Calu3 (cell line): ENCODE results near the gene JSRP1. TPM values are rescaled to one million over a fixed set of nuclear protein-coding genes. Genes with fewer than 3 reads are reported as not detected.

Source experiments
- BruUV-seq: library from RNA; stranded (reverse); fragments of 400-500 nt; replicated peaks from 2 replicates; lab custom pipeline; 2021; lab: Mats Ljungman, UMichigan
- CTCF ChIA-PET: fragments of 300-600 bp; sonication (Branson Sonifier 250); formaldehyde crosslinking; loops from one replicate; lab custom pipeline; 2022; ENCODE audit warnings: antibody characterized with exemption; lab: Charles Lee
- DNase-seq: peaks from one replicate; pipeline ENCODE4 v3.0.0; 2022
- H3K27ac Mint-ChIP-seq: one replicate; pipeline ENCODE4 v1.8.0; 2022; ENCODE audit warnings: mixed read lengths; ENCODE audit not compliant: unreplicated experiment
- H3K27me3 Mint-ChIP-seq: one replicate; pipeline ENCODE4 v1.8.0; 2022; ENCODE audit warnings: mixed read lengths; ENCODE audit not compliant: unreplicated experiment
- H3K36me3 Mint-ChIP-seq: one replicate; pipeline ENCODE4 v1.8.0; 2022; ENCODE audit warnings: mild to moderate bottlenecking, moderate library complexity, mixed read lengths; ENCODE audit not compliant: insufficient read depth, unreplicated experiment
- H3K4me1 Mint-ChIP-seq: one replicate; pipeline ENCODE4 v1.8.0; 2022; ENCODE audit warnings: mild to moderate bottlenecking, low read depth, mixed read lengths; ENCODE audit not compliant: unreplicated experiment
- H3K4me3 Mint-ChIP-seq: one replicate; pipeline ENCODE4 v1.8.0; 2022; ENCODE audit warnings: mild to moderate bottlenecking, low read depth, moderate library complexity, mixed read lengths; ENCODE audit not compliant: unreplicated experiment
- H3K9me3 Mint-ChIP-seq: one replicate; pipeline ENCODE4 v1.8.0; 2022; ENCODE audit warnings: low read depth, mixed read lengths; ENCODE audit not compliant: unreplicated experiment
- intact Hi-C: fragments of 100-400 bp; cut with micrococcal nuclease; formaldehyde crosslinking; loops from one replicate; pipeline ENCODE4 v1.10.0; 2022; ENCODE audit not compliant: unreplicated experiment
- total RNA-seq: library from RNA; stranded (reverse); gene quantifications from 2 replicates; pipeline ENCODE4 v1.2.3, GENCODE V29; 2022
- TF ChIP-seq, protein P1 (sequence below): fragments of 200-600 bp; IDR thresholded peaks from one replicate; pipeline ENCODE4 v1.8.0; 2022; ENCODE audit warnings: antibody characterized with exemption; ENCODE audit not compliant: unreplicated experiment

The JSRP1 gene
- total RNA-seq, 1 experiment from 2014 or later: 0.73 TPM

DNA sequence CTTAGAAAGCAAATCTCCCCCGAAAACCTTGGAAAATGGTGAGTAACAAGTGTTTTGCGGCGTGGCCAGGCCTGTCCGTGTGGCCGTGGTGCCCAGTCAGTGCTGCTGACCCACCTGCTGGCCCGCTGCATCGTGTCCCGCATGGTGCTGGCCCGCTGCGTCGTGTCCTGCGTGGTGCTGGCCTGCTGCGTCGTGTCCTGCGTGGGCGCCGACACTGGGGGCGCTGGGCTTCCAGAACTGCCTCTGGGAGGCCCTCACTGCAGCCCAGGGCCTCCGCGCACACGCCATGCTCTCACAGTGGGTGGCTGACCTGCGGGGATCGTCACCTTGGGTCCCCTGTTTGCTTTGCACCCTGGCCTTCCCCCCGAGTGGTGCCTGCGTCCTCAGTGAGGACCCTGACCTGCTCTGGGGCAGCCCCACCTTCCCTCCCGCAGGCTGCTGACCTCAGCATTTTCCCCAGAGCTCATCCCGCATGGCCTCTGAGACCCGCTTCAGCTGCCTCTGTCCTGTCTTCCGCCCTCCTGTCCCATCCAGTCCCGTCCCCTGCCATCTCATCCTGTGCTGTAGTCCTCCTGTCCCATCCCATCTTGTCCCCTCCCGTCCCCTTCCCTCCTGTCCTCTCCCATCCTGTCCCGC, 30.7 kb downstream of the JSRP1 start:
- Mint-ChIP-seq H3K4me3 (no peak overlapping the region), H3K9me3 (no peaks in the 10 kb centered on the region), H3K27me3 (no peaks in the 10 kb centered on the region), H3K27ac (no peak overlapping the region), H3K36me3 (peaks cover 44% of the 10 kb centered on the region), H3K4me1 (no peaks in the 10 kb centered on the region)
- no TSS peak for BruUV-seq
- intact Hi-C loops: no loop called here
- TF ChIP-seq, protein P1, sequence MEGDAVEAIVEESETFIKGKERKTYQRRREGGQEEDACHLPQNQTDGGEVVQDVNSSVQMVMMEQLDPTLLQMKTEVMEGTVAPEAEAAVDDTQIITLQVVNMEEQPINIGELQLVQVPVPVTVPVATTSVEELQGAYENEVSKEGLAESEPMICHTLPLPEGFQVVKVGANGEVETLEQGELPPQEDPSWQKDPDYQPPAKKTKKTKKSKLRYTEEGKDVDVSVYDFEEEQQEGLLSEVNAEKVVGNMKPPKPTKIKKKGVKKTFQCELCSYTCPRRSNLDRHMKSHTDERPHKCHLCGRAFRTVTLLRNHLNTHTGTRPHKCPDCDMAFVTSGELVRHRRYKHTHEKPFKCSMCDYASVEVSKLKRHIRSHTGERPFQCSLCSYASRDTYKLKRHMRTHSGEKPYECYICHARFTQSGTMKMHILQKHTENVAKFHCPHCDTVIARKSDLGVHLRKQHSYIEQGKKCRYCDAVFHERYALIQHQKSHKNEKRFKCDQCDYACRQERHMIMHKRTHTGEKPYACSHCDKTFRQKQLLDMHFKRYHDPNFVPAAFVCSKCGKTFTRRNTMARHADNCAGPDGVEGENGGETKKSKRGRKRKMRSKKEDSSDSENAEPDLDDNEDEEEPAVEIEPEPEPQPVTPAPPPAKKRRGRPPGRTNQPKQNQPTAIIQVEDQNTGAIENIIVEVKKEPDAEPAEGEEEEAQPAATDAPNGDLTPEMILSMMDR: no peak
- CTCF ChIA-PET: no interaction called here
- no peak for DNase-seq

GRCh38 chr19:2224754-2225349, 31.4 kb downstream of the JSRP1 start:
- CTCF ChIA-PET: no interaction called here
- Mint-ChIP-seq H3K27ac (no peak overlapping the region), H3K27me3 (no peaks in the 10 kb centered on the region), H3K4me3 (no peak overlapping the region), H3K9me3 (no peaks in the 10 kb centered on the region), H3K4me1 (no peaks in the 10 kb centered on the region), H3K36me3 (peaks cover 41% of the 10 kb centered on the region)
- DNase-seq: no peak
- intact Hi-C loops: no loop called here
- TF ChIP-seq, protein P1: no peak
- BruUV-seq: no TSS peak

- TF ChIP-seq, protein P1: no peak
- Mint-ChIP-seq H3K36me3 (peaks cover 36% of the 10 kb centered on the region), H3K9me3 (no peaks in the 10 kb centered on the region)
Measured at GRCh38 chr19:2223959-2224358, 32.3 kb downstream of the JSRP1 start.

GRCh38 chr19:2223391-2223790, 32.8 kb downstream of the JSRP1 start:
- H3K9me3 Mint-ChIP-seq: no peaks in the 10 kb centered on the region
- H3K36me3 Mint-ChIP-seq: peaks cover 32% of the 10 kb centered on the region
- no peak for DNase-seq
- TF ChIP-seq, protein P1: no peak
- no peak overlapping the region for H3K4me3 Mint-ChIP-seq
- H3K4me1 Mint-ChIP-seq: no peaks in the 10 kb centered on the region
- CTCF ChIA-PET: no interaction called here
- H3K27ac Mint-ChIP-seq: no peak overlapping the region
- intact Hi-C loops: no loop called here
- no TSS peak for BruUV-seq
- H3K27me3 Mint-ChIP-seq: no peaks in the 10 kb centered on the region

More at GRCh38 chr19:2223959-2224358, 32.3 kb downstream of the JSRP1 start:
- Mint-ChIP-seq H3K4me1 (no peaks in the 10 kb centered on the region), H3K4me3 (no peak overlapping the region), H3K27me3 (no peaks in the 10 kb centered on the region), H3K27ac (no peak overlapping the region)
- intact Hi-C loops: no loop called here
- no peak for DNase-seq
- no TSS peak for BruUV-seq
- CTCF ChIA-PET: no interaction called here
